Fibroblast of lung (primary cell): ENCODE results near the gene SUSD6.

Experiments
- CTCF ChIP-seq, 2 donors: IDR thresholded peaks in 1 of 2; conservative IDR thresholded peaks in 1 of 2; 1 replicate in 1 of 2; 2 replicates in 1 of 2; pipeline ENCODE4 v1.5.1; 2011 to 2012; ENCODE audit warnings: low read length in 2 of 2, control low read depth in 1 of 2, inconsistent platforms in 1 of 2, low read depth in 1 of 2, mild to moderate bottlenecking in 1 of 2
- EZH2 ChIP-seq: IDR thresholded peaks from 2 replicates; pipeline ENCODE4 v1.5.1; 2012; ENCODE audit warnings: low read length, control low read depth, mild to moderate bottlenecking; ENCODE audit errors: missing control alignments

DNA sequence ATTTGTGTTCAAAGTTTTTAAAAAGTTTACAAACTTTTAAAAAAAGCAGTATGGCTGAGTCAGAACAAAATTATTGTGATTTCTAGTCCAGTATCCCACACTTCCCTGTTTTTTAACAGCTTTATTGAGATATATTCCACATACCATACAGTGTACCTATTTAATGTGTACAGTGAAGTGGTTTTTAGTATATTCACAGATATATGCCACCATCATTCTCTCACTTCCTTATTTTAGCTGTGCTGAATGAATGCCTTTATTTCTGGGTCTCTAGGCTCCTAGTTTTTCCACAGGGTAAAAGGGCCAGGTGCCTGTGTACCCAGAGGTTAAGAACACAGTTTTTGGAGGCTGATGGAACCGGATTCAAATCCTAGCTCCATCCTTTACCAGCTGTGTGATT is 96.7 kb downstream of the SUSD6 start:
- TF ChIP-seq CTCF (conservative IDR thresholded peaks at IDR 0.05 in 1 of 2, IDR thresholded peaks at IDR 0.05 in 1 of 2; ENCODE audit: low read depth in 1 of 2, low read length in 2 of 2) (no peak), EZH2 (no peak)
